Bronchial epithelial cell (primary cell): Measurements from ENCODE around the gene SLC16A3. TPM values are rescaled to one million over a fixed set of nuclear protein-coding genes. Genes with fewer than 3 reads are reported as not detected.

Experiments used
- DNase-seq: peaks from one replicate; pipeline ENCODE4 v3.0.0-alpha.2; 2010; ENCODE audit warnings: low read depth
- FAIRE-seq: peaks from 2 replicates; lab custom pipeline; 2011; peaks lifted over from hg19 to GRCh38; lab: Jason Lieb, UNC
- H3K27me3 ChIP-seq: 2 replicates; pipeline ENCODE4 v1.5.1; 2011; ENCODE audit warnings: low read length; ENCODE audit not compliant: control insufficient read depth, insufficient read depth
- H3K36me3 ChIP-seq: 2 replicates; pipeline ENCODE4 v1.5.1; 2011; ENCODE audit warnings: low read length; ENCODE audit not compliant: control insufficient read depth, insufficient read depth
- H3K4me3 ChIP-seq: 2 replicates; pipeline ENCODE4 v1.5.1; 2011; ENCODE audit warnings: mild to moderate bottlenecking, low read depth, low read length, control low read depth
- CTCF ChIP-seq: IDR thresholded peaks from 2 replicates; pipeline ENCODE4 v1.5.1; 2011; ENCODE audit warnings: mild to moderate bottlenecking, moderate library complexity, low read length, control low read depth, inconsistent platforms; ENCODE audit not compliant: insufficient read depth, severe bottlenecking
- total RNA-seq: library from RNA; depleted of rRNA; stranded (reverse); fragments of >200 nt; gene quantifications from 2 replicates; pipeline ENCODE4 v1.2.1, GENCODE V29; 2014

Gene SLC16A3
- total RNA-seq, 1 donor from 2014 or later = 162 TPM

GRCh38 chr17:82229698-82230608, 1.1 kb downstream of the SLC16A3 start:
- no peak for TF ChIP-seq CTCF
- Histone ChIP-seq H3K4me3 (peak overlapping the region; percentile 89), H3K36me3 (peaks cover 11% of the 10 kb centered on the region), H3K27me3 (no peaks in the 10 kb centered on the region)
- DNase-seq (no peak), FAIRE-seq (no peak)

GRCh38 chr17:82230609-82231311, 1.9 kb downstream of the SLC16A3 start:
- H3K27me3 ChIP-seq = no peaks in the 10 kb centered on the region
- TF ChIP-seq CTCF = peak; percentile 44
- DNase-seq (peak; percentile 30), FAIRE-seq (no peak)
- H3K36me3 ChIP-seq = peaks cover 17% of the 10 kb centered on the region
- H3K4me3 ChIP-seq = peak overlapping the region; percentile 89

GRCh38 chr17:82231312-82231561, 2.4 kb downstream of the SLC16A3 start:
- Histone ChIP-seq H3K27me3 (no peaks in the 10 kb centered on the region), H3K36me3 (peaks cover 20% of the 10 kb centered on the region), H3K4me3 (peak overlapping the region; percentile 89)
- FAIRE-seq = no peak
- no peak for TF ChIP-seq CTCF
- no peak for DNase-seq

- no peak for TF ChIP-seq CTCF
- FAIRE-seq = no peak
- no peak for DNase-seq
- H3K36me3 ChIP-seq = peaks cover 23% of the 10 kb centered on the region
- no peaks in the 10 kb centered on the region for H3K27me3 ChIP-seq
- H3K4me3 ChIP-seq = peak overlapping the region; percentile 89
Observed at GRCh38 chr17:82231562-82232321, 2.9 kb downstream of the SLC16A3 start.

GRCh38 chr17:82232322-82232820, 3.5 kb downstream of the SLC16A3 start:
- H3K4me3 ChIP-seq = no peak overlapping the region

More at GRCh38 chr17:82232322-82232820, 3.5 kb downstream of the SLC16A3 start:
- no peak for TF ChIP-seq CTCF
- no peak for FAIRE-seq
- Histone ChIP-seq H3K27me3 (no peaks in the 10 kb centered on the region), H3K36me3 (peaks cover 29% of the 10 kb centered on the region)
- no peak for DNase-seq
